DND-41 (cell line): ENCODE results near the gene RGP1.

Experiments used
- EZH2 ChIP-seq: IDR thresholded peaks from 3 replicates; pipeline ENCODE4 v1.6.1; 2012; ENCODE audit warnings: borderline replicate concordance, low read depth, mild to moderate bottlenecking, moderate library complexity, low read length, inconsistent platforms; ENCODE audit not compliant: severe bottlenecking
- TF ChIP-seq, protein P1 (sequence below): IDR thresholded peaks from 2 replicates; pipeline ENCODE4 v1.5.1; 2012; ENCODE audit warnings: borderline replicate concordance, low read length, moderate library complexity, mild to moderate bottlenecking; ENCODE audit not compliant: poor library complexity, severe bottlenecking; ENCODE audit errors: extremely low read depth

DNA sequence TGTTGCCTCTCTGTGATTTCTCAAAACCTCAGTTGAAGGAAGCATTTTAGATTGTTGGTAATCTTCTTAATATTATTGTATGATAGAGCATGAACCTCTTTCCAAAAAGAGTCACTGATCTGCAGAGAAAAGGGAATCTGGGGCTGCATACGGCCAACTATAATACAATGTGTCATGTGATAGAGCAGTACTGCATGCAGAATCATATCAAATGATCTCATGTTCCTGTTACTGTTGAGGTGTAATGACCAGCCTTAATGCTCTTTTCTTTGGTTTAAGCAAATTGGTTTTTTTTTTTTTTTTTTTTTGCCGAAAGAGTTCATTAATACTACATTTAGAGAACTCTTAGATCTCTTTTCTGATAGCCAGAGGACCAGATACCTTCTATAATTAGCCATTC, 17.9 kb downstream of the RGP1 start:
- no peak for TF ChIP-seq EZH2
- TF ChIP-seq, protein P1, sequence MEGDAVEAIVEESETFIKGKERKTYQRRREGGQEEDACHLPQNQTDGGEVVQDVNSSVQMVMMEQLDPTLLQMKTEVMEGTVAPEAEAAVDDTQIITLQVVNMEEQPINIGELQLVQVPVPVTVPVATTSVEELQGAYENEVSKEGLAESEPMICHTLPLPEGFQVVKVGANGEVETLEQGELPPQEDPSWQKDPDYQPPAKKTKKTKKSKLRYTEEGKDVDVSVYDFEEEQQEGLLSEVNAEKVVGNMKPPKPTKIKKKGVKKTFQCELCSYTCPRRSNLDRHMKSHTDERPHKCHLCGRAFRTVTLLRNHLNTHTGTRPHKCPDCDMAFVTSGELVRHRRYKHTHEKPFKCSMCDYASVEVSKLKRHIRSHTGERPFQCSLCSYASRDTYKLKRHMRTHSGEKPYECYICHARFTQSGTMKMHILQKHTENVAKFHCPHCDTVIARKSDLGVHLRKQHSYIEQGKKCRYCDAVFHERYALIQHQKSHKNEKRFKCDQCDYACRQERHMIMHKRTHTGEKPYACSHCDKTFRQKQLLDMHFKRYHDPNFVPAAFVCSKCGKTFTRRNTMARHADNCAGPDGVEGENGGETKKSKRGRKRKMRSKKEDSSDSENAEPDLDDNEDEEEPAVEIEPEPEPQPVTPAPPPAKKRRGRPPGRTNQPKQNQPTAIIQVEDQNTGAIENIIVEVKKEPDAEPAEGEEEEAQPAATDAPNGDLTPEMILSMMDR, result no peak
